Keratinocyte (primary cell): Measurements from ENCODE around the gene SPATA13. TPM values are rescaled to one million over a fixed set of nuclear protein-coding genes. Genes with fewer than 3 reads are reported as not detected.

Source experiments
- DNase-seq: peaks from one replicate; pipeline ENCODE4 v3.0.0-alpha.2; 2011; ENCODE audit warnings: low read depth, missing footprints, low spot score
- FAIRE-seq: peaks from 2 replicates; lab custom pipeline; 2011; peaks lifted over from hg19 to GRCh38; lab: Jason Lieb, UNC
- H2AFZ ChIP-seq: 2 replicates; pipeline ENCODE4 v1.6.0; 2012; ENCODE audit warnings: low read length, control low read depth, inconsistent platforms; ENCODE audit not compliant: control insufficient read depth
- H3K27ac ChIP-seq: 2 replicates; pipeline ENCODE4 v1.5.1; 2011; ENCODE audit warnings: low read length; ENCODE audit not compliant: control insufficient read depth, insufficient read depth
- H3K27me3 ChIP-seq: 3 replicates; pipeline ENCODE4 v1.6.0; 2011; ENCODE audit warnings: low read length; ENCODE audit not compliant: control insufficient read depth, insufficient read depth; ENCODE audit errors: extremely low read depth
- H3K36me3 ChIP-seq, 2 experiments: 2 replicates in 1 of 2; 3 replicates in 1 of 2; pipeline ENCODE4 v1.5.1; 2011; ENCODE audit warnings: low read length in 2 of 2, mild to moderate bottlenecking in 1 of 2; ENCODE audit not compliant: control insufficient read depth in 2 of 2, insufficient read depth in 2 of 2; ENCODE audit errors: extremely low read depth in 1 of 2
- H3K4me1 ChIP-seq: 3 replicates; pipeline ENCODE4 v1.5.1; 2011; ENCODE audit warnings: low read length; ENCODE audit not compliant: control insufficient read depth, insufficient read depth; ENCODE audit errors: extremely low read depth
- H3K4me2 ChIP-seq: 3 replicates; pipeline ENCODE4 v1.6.0; 2011; ENCODE audit warnings: low read depth, low read length; ENCODE audit not compliant: control insufficient read depth, insufficient read depth; ENCODE audit errors: extremely low read depth
- H3K4me3 ChIP-seq, 3 experiments: fragments of 200-600 bp in 1 of 3; sonication (generic) in 1 of 3; 2 replicates in 2 of 3; 3 replicates in 1 of 3; pipeline ENCODE4 v1.5.1; 2011 to 2016; ENCODE audit warnings: low read length in 3 of 3, mild to moderate bottlenecking in 3 of 3, control low read depth in 2 of 3, inconsistent platforms in 1 of 3, low read depth in 1 of 3, mixed read lengths in 1 of 3, mixed run types in 1 of 3, moderate library complexity in 1 of 3; ENCODE audit not compliant: control insufficient read depth in 2 of 3, insufficient read depth in 2 of 3; ENCODE audit errors: extremely low read depth in 1 of 3
- H3K79me2 ChIP-seq: 2 replicates; pipeline ENCODE4 v1.6.0; 2012; ENCODE audit warnings: low read length; ENCODE audit not compliant: control insufficient read depth, insufficient read depth
- H3K9ac ChIP-seq: 3 replicates; pipeline ENCODE4 v1.6.0; 2011; ENCODE audit warnings: low read length; ENCODE audit not compliant: control insufficient read depth, insufficient read depth; ENCODE audit errors: extremely low read depth
- H3K9me1 ChIP-seq: 3 replicates; pipeline ENCODE4 v1.6.0; 2011; ENCODE audit warnings: low read length; ENCODE audit not compliant: control insufficient read depth, insufficient read depth; ENCODE audit errors: extremely low read depth
- H3K9me3 ChIP-seq: 2 replicates; pipeline ENCODE4 v1.5.1; 2012; ENCODE audit warnings: low read depth, low read length; ENCODE audit not compliant: control insufficient read depth
- H4K20me1 ChIP-seq: 3 replicates; pipeline ENCODE4 v1.6.0; 2011; ENCODE audit warnings: low read length; ENCODE audit not compliant: control insufficient read depth, insufficient read depth; ENCODE audit errors: extremely low read depth
- CTCF ChIP-seq, 3 experiments: IDR thresholded peaks in 1 of 3; conservative IDR thresholded peaks in 1 of 3; optimal IDR thresholded peaks in 1 of 3; 2 replicates in 2 of 3; 3 replicates in 1 of 3; pipeline versions ENCODE3 to v1.5.1; 2011; ENCODE audit warnings: low read length in 3 of 3, mild to moderate bottlenecking in 3 of 3, moderate library complexity in 2 of 3, control low read depth in 1 of 3, inconsistent platforms in 1 of 3; ENCODE audit not compliant: insufficient read depth in 2 of 3; ENCODE audit errors: extremely low read depth in 1 of 3
- EZH2 ChIP-seq: IDR thresholded peaks from one replicate; pipeline ENCODE4 v1.6.1; 2012; ENCODE audit warnings: inconsistent platforms, mild to moderate bottlenecking, low read length, moderate library complexity
- dilution Hi-C: fragments of 300-500 bp; cut with MboI; formaldehyde crosslinking; loops from one replicate; pipeline ENCODE4 v1.7.0; 2020; ENCODE audit warnings: low sequenced_read_pairs; ENCODE audit not compliant: extremely low pct_ligation_motif_present
- polyA plus RNA-seq, 5 experiments: library from polyadenylated mRNA; depleted of rRNA in 3 of 5; stranded (reverse) in 3 of 5; stranded (forward) in 1 of 5; unstranded in 1 of 5; fragments of >200 nt; gene quantifications; 1 replicate in 1 of 5; 2 replicates in 3 of 5; 3 replicates in 1 of 5; pipeline versions ENCODE4 v1.2.1 to v1.2.3, GENCODE V29; 2011 to 2012; ENCODE audit warnings: missing spikeins in 2 of 5, low read depth in 1 of 5, low replicate concordance in 1 of 5

Gene SPATA13
- polyA plus RNA-seq, 1 donor (not counting 4 experiments of a cell fraction or from before 2014, with no cell fraction given), result 1.2 TPM

GRCh38 chr13:24196593-24197197, 36.2 kb downstream of the SPATA13 start:
- no peak overlapping the region for H3K4me3 ChIP-seq
- FAIRE-seq, result no peak
- no peaks in the 10 kb centered on the region for H3K79me2 ChIP-seq
- dilution Hi-C loops, result no loop called here
- no peak overlapping the region for H2AFZ ChIP-seq
- no peaks in the 10 kb centered on the region for H4K20me1 ChIP-seq
- H3K9me1 ChIP-seq, result no peaks in the 10 kb centered on the region
- no peaks in the 10 kb centered on the region for H3K27me3 ChIP-seq
- TF ChIP-seq EZH2, result no peak
- TF ChIP-seq CTCF (optimal IDR thresholded peaks at IDR 0.05 in 1 of 3, IDR thresholded peaks at IDR 0.05 in 1 of 3, conservative IDR thresholded peaks at IDR 0.05 in 1 of 3; ENCODE audit: extremely low read depth in 1 of 3, insufficient read depth in 2 of 3, low read length in 3 of 3), result no peak
- no peaks in the 10 kb centered on the region for H3K36me3 ChIP-seq
- H3K9me3 ChIP-seq, result no peaks in the 10 kb centered on the region
- DNase-seq, result no peak
- no peak overlapping the region for H3K4me2 ChIP-seq
- H3K4me1 ChIP-seq, result no peaks in the 10 kb centered on the region
- H3K9ac ChIP-seq, result no peak overlapping the region
- no peak overlapping the region for H3K27ac ChIP-seq

DNA sequence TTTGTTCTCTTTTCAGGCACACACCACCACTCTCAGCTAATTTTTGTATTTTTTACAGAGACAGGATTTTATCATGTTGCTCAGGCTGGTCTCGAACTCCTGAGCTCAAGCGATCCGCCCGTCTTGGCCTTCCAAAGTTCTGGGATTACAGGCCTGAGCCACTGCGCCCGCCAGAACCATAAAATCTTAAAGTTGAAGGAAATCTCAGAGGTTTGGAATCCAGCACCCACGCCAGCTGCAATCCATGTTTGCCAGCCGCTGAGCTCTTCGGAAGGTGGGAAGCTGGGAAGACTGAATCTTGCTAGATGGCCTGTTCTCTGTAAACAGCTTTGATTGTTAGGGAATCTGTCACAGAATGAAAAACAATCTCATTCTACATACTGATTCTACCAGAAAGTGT, 38.5 kb downstream of the SPATA13 start:
- no peak overlapping the region for H3K9ac ChIP-seq
- H3K4me3 ChIP-seq, result no peak overlapping the region
- no peaks in the 10 kb centered on the region for H3K9me1 ChIP-seq
- H3K9me3 ChIP-seq, result no peaks in the 10 kb centered on the region
- no peak overlapping the region for H3K4me2 ChIP-seq
- dilution Hi-C loops, result no loop called here
- no peak overlapping the region for H3K27ac ChIP-seq
- DNase-seq, result no peak
- H4K20me1 ChIP-seq, result no peaks in the 10 kb centered on the region
- H2AFZ ChIP-seq, result no peak overlapping the region
- H3K36me3 ChIP-seq, result no peaks in the 10 kb centered on the region
- no peaks in the 10 kb centered on the region for H3K4me1 ChIP-seq
- H3K27me3 ChIP-seq, result no peaks in the 10 kb centered on the region
- TF ChIP-seq EZH2, result no peak
- no peak for TF ChIP-seq CTCF (optimal IDR thresholded peaks at IDR 0.05 in 1 of 3, IDR thresholded peaks at IDR 0.05 in 1 of 3, conservative IDR thresholded peaks at IDR 0.05 in 1 of 3; ENCODE audit: extremely low read depth in 1 of 3, insufficient read depth in 2 of 3, low read length in 3 of 3)
- no peaks in the 10 kb centered on the region for H3K79me2 ChIP-seq
- FAIRE-seq, result no peak
